Measurements from ENCODE around the gene ELMOD3. TPM values are rescaled to one million over a fixed set of nuclear protein-coding genes. Genes with fewer than 3 reads are reported as not detected.

ELMOD3 gene
- polyA plus RNA-seq, 1 of the 3 experiments (the other 2 are of a cell fraction) = 15.4 TPM

- no peak overlapping the region for H3K9ac ChIP-seq
- H3K27me3 ChIP-seq (ENCODE audit: insufficient read depth) = no peaks in the 10 kb centered on the region
- H3K9me2 ChIP-seq = no peaks in the 10 kb centered on the region
- H2AFZ ChIP-seq (ENCODE audit: low read depth) = no peak overlapping the region
- no peaks in the 10 kb centered on the region for H4K20me1 ChIP-seq (ENCODE audit: insufficient read depth)
- H3K36me3 ChIP-seq (replicated peaks in 1 of 2; ENCODE audit: control insufficient read depth in 1 of 2, insufficient read depth in 2 of 2, low read length in 1 of 2) = no peaks in the 10 kb centered on the region
- no peak for DNase-seq
- no peak overlapping the region for H3K4me2 ChIP-seq
- no peak overlapping the region for H3K27ac ChIP-seq (ENCODE audit: low read depth in 2 of 2, low read length in 1 of 2)
- 92% methylated on average over 8 of the region's 8 CpGs for WGBS (ENCODE audit: low lambda C conversion rate)
- no peaks in the 10 kb centered on the region for H3K79me2 ChIP-seq (ENCODE audit: insufficient read depth)
- peaks cover 6 to 9% of the 10 kb centered on the region in 2 experiments; a peak in 2 of 4 replicates for H3K4me1 ChIP-seq (ENCODE audit: control insufficient read depth in 1 of 2, insufficient read depth in 2 of 2, low read depth in 1 of 2, low read length in 1 of 2)
- H3K9me3 ChIP-seq = 0 out of 2 replicates have a peak, but pooled peaks cover 4% of the 10 kb centered on the region
- POLR2A ChIA-PET = no interaction called here
- peaks cover 14% of the 10 kb centered on the region for H3F3A ChIP-seq (replicated peaks; ENCODE audit: insufficient read depth)
- no peak for TF ChIP-seq ELF1 (IDR thresholded peaks at IDR 0.05)
- no peak for TF ChIP-seq MAX (IDR thresholded peaks at IDR 0.05; ENCODE audit: low read depth)
- no peak for TF ChIP-seq EZH2phosphoT487 (IDR thresholded peaks at IDR 0.05; ENCODE audit: borderline replicate concordance, low read depth)
- no peak for TF ChIP-seq RXRA (IDR thresholded peaks at IDR 0.05; ENCODE audit: borderline replicate concordance, low read depth)
- no peak for TF ChIP-seq ZBTB33 (IDR thresholded peaks at IDR 0.05; ENCODE audit: borderline replicate concordance, low read depth)
- no peak for TF ChIP-seq SMC3 (IDR thresholded peaks at IDR 0.05; ENCODE audit: low read depth, low read length)
- no peak for TF ChIP-seq FOXJ3 (CRISPR knock-in tag; IDR thresholded peaks at IDR 0.05)
- no peak for TF ChIP-seq MXI1 (IDR thresholded peaks at IDR 0.05; ENCODE audit: low read depth, low read length)
- TF ChIP-seq RFX5 (IDR thresholded peaks at IDR 0.05; ENCODE audit: low read length) = no peak
- TF ChIP-seq, protein P1, sequence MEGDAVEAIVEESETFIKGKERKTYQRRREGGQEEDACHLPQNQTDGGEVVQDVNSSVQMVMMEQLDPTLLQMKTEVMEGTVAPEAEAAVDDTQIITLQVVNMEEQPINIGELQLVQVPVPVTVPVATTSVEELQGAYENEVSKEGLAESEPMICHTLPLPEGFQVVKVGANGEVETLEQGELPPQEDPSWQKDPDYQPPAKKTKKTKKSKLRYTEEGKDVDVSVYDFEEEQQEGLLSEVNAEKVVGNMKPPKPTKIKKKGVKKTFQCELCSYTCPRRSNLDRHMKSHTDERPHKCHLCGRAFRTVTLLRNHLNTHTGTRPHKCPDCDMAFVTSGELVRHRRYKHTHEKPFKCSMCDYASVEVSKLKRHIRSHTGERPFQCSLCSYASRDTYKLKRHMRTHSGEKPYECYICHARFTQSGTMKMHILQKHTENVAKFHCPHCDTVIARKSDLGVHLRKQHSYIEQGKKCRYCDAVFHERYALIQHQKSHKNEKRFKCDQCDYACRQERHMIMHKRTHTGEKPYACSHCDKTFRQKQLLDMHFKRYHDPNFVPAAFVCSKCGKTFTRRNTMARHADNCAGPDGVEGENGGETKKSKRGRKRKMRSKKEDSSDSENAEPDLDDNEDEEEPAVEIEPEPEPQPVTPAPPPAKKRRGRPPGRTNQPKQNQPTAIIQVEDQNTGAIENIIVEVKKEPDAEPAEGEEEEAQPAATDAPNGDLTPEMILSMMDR (IDR thresholded peaks at IDR 0.05) = no peak
- TF ChIP-seq EP300 (IDR thresholded peaks at IDR 0.05; ENCODE audit: borderline replicate concordance in 1 of 2, low read depth in 1 of 2, low read length in 1 of 2) = no peak
- no peak for TF ChIP-seq REST (IDR thresholded peaks at IDR 0.05; ENCODE audit: low read depth, low read length)
- H3K4me3 ChIP-seq (ENCODE audit: low read depth in 2 of 2, low read length in 1 of 2) = no peak overlapping the region
- CTCF ChIA-PET = no interaction called here
Measured at GRCh38 chr2:85401844-85402243, 47.3 kb downstream of the ELMOD3 start.
